Adrenal gland (tissue), 12 donors: Measurements from ENCODE around the gene KIFC3. TPM values are rescaled to one million over a fixed set of nuclear protein-coding genes. Genes with fewer than 3 reads are reported as not detected.

Experiments
- DNase-seq, 7 donors: peaks; one replicate each; pipeline ENCODE4 v3.0.0-alpha.2; 2019 to 2020
- H3K27ac ChIP-seq, 5 donors: fragments of 200-600 bp; sonication (generic) in 4 of 5; 1 replicate in 3 of 5; 2 replicates in 2 of 5; pipeline versions ENCODE4 v1.5.1 to v1.8.0; 2016 to 2020; ENCODE audit warnings: mild to moderate bottlenecking in 1 of 5
- H3K27me3 ChIP-seq: fragments of 200-600 bp; 2 replicates; pipeline ENCODE4 v1.8.0; 2021
- H3K36me3 ChIP-seq, 2 donors: fragments of 200-600 bp; replicated peaks in 1 of 2; 1 replicate in 1 of 2; 2 replicates in 1 of 2; pipeline versions ENCODE4 v1.5.1 to v1.8.0; 2018 to 2022
- H3K4me1 ChIP-seq, 2 donors: fragments of 200-600 bp; replicated peaks in 1 of 2; 1 replicate in 1 of 2; 2 replicates in 1 of 2; pipeline versions ENCODE4 v1.5.1 to v1.8.0; 2018 to 2021
- H3K4me3 ChIP-seq, 4 donors: fragments of 200-600 bp; sonication (generic) in 3 of 4; one replicate each; pipeline ENCODE4 v1.5.1; 2016 to 2018
- H3K9me3 ChIP-seq, 3 donors: fragments of 200-600 bp; sonication (generic) in 1 of 3; replicated peaks in 1 of 3; 1 replicate in 2 of 3; 2 replicates in 1 of 3; pipeline versions ENCODE4 v1.5.1 to v1.8.0; 2016 to 2021
- POLR2A ChIP-seq, 2 donors: fragments of 450-650 bp; IDR thresholded peaks; one replicate each; pipeline ENCODE4 v1.6.1; 2017; ENCODE audit warnings: antibody characterized with exemption in 2 of 2, mild to moderate bottlenecking in 2 of 2, moderate library complexity in 1 of 2
- WGBS, 4 donors: extraction: QIAGEN DNeasy Blood & Tissue Kit in 2 of 4; methylation state at CpG; one replicate each; pipeline versions ENCODE4 v1.1.5 to v1.1.7; 2013 to 2017; 5-methylcytosine and 5-hydroxymethylcytosine counted together
- intact Hi-C, 2 donors: fragments of 100-400 bp; cut with DNase I; formaldehyde crosslinking; loops; one replicate each; pipeline versions ENCODE4 v1.14.1 to v1.15.0; 2022 to 2023
- polyA plus RNA-seq, 3 donors: library from polyadenylated mRNA; stranded (reverse); fragments of 200-250 nt in 2 of 3; fragments of 350-450 nt in 1 of 3; fragmentation: Illumina TruSeq in 1 of 3; extraction: RNeasy Lipid Tissue Mini Kit (QIAGEN cat#74804) in 1 of 3; gene quantifications; one replicate each; pipeline ENCODE4 v1.2.3, GENCODE V29; 2013 to 2014
- total RNA-seq, 9 donors: library from RNA; depleted of rRNA in 4 of 9; stranded (reverse); fragments of >200 nt in 4 of 9; fragments of 120-200 nt in 1 of 9; fragmentation: NEBNext Ultra II Directional in 1 of 9; extraction: Animal tissue kit (Norgen Biotek cat#: 25700) in 1 of 9; gene quantifications; one replicate each; pipeline versions ENCODE4 v1.1.0 to v1.2.4, GENCODE V29; 2013 to 2023
- TF ChIP-seq, protein P1 (sequence below), 6 experiments: fragments of 450-650 bp in 4 of 6; fragments of 200-600 bp in 2 of 6; sonication (generic) in 1 of 6; IDR thresholded peaks; 1 replicate in 5 of 6; 2 replicates in 1 of 6; pipeline versions ENCODE4 v1.5.1 to v1.8.0; 2016 to 2021; ENCODE audit warnings: antibody characterized with exemption in 6 of 6, mild to moderate bottlenecking in 2 of 6, moderate library complexity in 1 of 6
- donor health status: healthy with polysubstance abuse.
- donor health status: Bipolar disorder and iron deficiency.
- donor health status: DM: yes; HTN: yes; CAD: no.
- donor health status: DM: no; HTN: no; CAD: no.
- donor health status: DM: no; HTN: no; CAD: no.
- donor health status: DM: yes; HTN: yes; CAD: no.

Gene KIFC3
- total and polyA plus RNA-seq, 12 donors, result 15.5 to 130 (median 60.0) TPM

DNA sequence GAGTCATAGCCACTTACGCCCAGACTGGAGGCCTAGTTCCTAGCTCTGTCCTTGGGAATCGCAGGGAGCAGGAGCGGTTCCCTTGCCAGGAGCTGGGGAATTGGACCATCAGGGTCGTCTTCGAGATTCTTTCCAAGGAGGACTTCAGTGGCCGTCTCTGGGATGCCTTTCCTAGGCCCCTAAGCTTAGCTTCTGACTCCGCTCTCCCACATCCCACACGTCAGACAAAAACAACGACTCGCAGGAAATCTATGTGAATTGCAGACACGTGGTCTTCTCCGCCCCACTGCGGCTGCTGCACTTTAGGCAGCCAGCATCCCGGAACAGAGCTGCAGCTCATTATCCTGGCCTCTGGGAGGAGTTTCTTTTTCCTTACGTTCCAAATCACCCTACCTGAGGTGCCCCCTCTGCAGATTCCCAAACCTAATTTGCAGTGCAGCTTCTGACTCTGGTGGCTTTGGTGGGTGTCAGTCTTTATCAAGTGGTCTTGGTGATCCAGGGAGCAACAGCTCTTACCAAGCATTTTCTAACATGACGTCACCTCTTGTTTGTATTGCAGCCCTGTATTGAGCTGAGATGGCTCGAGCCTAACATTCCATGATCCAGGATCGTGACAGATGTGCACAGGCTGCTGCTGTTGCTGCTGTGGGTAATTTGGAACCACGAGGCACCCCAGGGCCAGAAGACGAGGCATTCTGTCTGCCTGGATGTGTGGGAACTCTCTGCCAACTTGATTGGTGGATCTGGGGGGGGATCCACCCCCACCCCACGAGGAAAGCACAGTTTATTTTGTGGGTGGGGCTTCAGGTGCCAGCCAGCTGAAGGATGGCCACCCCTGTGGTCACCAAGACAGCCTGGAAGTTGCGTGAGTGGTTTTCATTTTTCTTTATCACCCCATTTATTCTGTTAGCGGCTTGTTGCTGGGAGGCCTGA, 65.6 kb downstream of the KIFC3 start:
- no peaks in the 10 kb centered on the region for H3K9me3 ChIP-seq
- WGBS, 4 donors, result 13 to 30% (median 17%) methylated on average over 10 to 23 of the region's 23 CpGs
- peak overlapping the region in 4 of 5 donors; percentile 4 to 61 (median 33) for H3K27ac ChIP-seq
- peaks cover 10 to 20% of the 10 kb centered on the region in 2 donors for H3K4me1 ChIP-seq
- no peaks in the 10 kb centered on the region for H3K36me3 ChIP-seq
- peak in 5 of 7 donors; percentile 45 to 69 (median 62) for DNase-seq
- H3K4me3 ChIP-seq, result peak overlapping the region in 2 of 4 donors; percentile 69
- no peak for TF ChIP-seq POLR2A (IDR thresholded peaks at IDR 0.05)
- TF ChIP-seq, protein P1, sequence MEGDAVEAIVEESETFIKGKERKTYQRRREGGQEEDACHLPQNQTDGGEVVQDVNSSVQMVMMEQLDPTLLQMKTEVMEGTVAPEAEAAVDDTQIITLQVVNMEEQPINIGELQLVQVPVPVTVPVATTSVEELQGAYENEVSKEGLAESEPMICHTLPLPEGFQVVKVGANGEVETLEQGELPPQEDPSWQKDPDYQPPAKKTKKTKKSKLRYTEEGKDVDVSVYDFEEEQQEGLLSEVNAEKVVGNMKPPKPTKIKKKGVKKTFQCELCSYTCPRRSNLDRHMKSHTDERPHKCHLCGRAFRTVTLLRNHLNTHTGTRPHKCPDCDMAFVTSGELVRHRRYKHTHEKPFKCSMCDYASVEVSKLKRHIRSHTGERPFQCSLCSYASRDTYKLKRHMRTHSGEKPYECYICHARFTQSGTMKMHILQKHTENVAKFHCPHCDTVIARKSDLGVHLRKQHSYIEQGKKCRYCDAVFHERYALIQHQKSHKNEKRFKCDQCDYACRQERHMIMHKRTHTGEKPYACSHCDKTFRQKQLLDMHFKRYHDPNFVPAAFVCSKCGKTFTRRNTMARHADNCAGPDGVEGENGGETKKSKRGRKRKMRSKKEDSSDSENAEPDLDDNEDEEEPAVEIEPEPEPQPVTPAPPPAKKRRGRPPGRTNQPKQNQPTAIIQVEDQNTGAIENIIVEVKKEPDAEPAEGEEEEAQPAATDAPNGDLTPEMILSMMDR (IDR thresholded peaks at IDR 0.05), result peak in 2 of 6 experiments; percentile 18 to 34
- intact Hi-C loops, result no loop called here
- H3K27me3 ChIP-seq, result no peaks in the 10 kb centered on the region

DNA sequence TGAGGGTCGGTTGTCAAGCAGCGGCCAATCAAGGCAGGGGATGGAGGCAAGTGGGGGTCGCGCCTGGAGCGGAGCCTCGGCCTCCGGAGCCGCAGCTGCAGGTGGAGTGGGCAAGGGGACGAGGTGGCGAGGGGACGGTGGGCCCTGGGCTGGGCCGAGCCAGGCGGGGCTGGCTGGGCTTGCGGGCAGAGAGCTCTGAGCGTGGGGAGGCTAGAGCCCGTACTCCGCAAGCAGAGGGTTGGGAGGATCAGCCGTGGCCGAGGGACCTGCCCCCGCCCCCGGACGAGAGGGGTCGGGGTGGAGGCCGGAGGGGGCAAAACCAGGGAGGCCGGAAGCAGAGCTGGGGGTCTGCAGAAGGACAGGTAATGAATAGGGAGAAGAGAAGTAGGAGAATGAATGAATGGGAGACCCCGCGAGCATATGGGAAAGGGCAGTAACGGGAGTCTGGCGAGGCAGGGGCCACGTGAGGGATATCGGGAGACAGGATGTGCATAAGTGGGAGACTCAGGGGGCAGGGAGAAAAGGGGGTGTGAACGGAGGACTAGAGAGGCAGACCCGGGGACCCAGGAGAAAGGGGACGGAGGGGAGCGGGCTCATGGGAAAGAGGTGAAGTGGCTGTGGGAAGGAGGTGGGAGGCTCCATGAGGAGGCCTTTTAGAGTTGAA, 66.4 kb downstream of the KIFC3 start, which contains the start of gene KATNB1:
Gene KATNB1, plus strand, starts transcription at position 16 of the 664 bp plus-strand sequence. CDS start 1,474 bp downstream, outside the sequence.
- peak within 1 kb of the TSS; percentile 58 to 82 (median 78) for H3K4me3 ChIP-seq

DNA sequence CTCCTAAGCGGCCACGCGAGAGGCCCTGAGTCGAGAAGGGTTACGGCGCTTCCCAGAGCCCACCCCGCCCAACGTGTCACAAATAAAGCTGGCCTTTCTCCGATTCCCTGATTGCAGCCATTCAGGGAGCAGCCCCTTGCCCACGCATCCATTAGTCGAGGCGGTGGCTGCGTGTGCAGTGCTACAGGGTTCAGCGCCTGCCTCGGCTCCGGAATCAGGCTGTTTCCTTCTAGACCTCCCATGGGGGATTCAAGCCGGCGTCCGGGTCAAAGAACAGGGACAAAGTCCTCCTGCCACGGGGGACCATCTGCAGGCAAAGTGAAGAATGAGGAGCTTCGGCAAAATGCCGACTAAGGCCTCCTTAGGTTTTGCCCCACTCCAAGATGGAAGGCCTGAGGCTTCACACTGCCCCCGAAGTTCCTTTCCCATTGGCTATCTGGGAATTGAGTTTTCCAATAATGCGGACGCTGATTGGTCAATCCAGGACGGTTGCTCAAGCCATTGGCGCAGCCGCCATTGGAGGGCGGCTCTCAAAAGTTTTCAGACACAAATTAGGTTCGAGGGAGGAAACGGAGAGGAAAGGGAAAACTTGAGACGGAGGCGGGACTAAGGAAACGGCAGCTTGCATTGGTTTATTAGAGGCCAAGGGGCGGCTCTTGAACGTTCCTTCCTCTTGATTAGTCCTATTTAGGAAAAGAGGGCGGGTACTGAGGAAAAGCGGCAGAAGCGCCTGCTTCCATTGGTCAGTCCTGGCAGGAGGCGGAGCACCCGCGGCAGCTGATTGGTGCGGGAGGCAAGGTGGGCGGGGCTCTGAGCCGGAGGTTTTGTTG, 67.2 kb downstream of the KIFC3 start:
- peak; percentile 97 to 100 (median 99) for DNase-seq
- no peaks in the 10 kb centered on the region for H3K9me3 ChIP-seq

More for the DNA sequence above, 66.4 kb downstream of the KIFC3 start, which contains the start of gene KATNB1:
- Histone ChIP-seq H3K27ac (peak within 1 kb of the TSS in 4 of 5 donors; percentile 76 to 91 (median 88)), H3K36me3 (no peaks in the 10 kb centered on the region), H3K27me3 (no peaks in the 10 kb centered on the region), H3K4me1 (peaks cover 10 to 20% of the 10 kb centered on the region in 2 donors), H3K9me3 (no peaks in the 10 kb centered on the region)
- intact Hi-C loops, result no loop called here
- 0 to 1% (median 1%) methylated on average over 29 to 35 of the region's 35 CpGs for WGBS, 4 donors
- TF ChIP-seq, protein P1 (IDR thresholded peaks at IDR 0.05), result no peak
- no peak for TF ChIP-seq POLR2A (IDR thresholded peaks at IDR 0.05)
- peak in 2 of 7 donors; percentile 36 to 63 for DNase-seq

More for the DNA sequence above, 67.2 kb downstream of the KIFC3 start:
- Histone ChIP-seq H3K36me3 (no peaks in the 10 kb centered on the region), H3K27ac (peak overlapping the region in 4 of 5 donors; percentile 76 to 91 (median 88)), H3K4me1 (peaks cover 10 to 20% of the 10 kb centered on the region in 2 donors), H3K4me3 (peak overlapping the region; percentile 58 to 82 (median 78)), H3K27me3 (no peaks in the 10 kb centered on the region)
- 0 to 2% (median 1%) methylated on average over 30 to 45 of the region's 45 CpGs for WGBS, 4 donors
- TF ChIP-seq POLR2A (IDR thresholded peaks at IDR 0.05), result peak; percentile 17 to 75
- TF ChIP-seq, protein P1 (IDR thresholded peaks at IDR 0.05), result no peak
- intact Hi-C loops, result no loop called here
